KMS-11 (cell line): ENCODE results near the gene PLEKHB2.

Experiments used
- H2AFZ ChIP-seq: fragments of 200-600 bp; sonication (generic); 2 replicates; pipeline ENCODE4 v1.6.1; 2016; ENCODE audit warnings: antibody characterized with exemption, mixed run types, low read depth
- H3K27ac ChIP-seq: fragments of 200-600 bp; sonication (generic); 2 replicates; pipeline ENCODE4 v1.6.1; 2016; ENCODE audit warnings: mild to moderate bottlenecking, mixed run types
- H3K27me3 ChIP-seq: fragments of 200-600 bp; sonication (generic); 2 replicates; pipeline ENCODE4 v1.6.1; 2017; ENCODE audit warnings: mild to moderate bottlenecking, low read depth, mixed run types, moderate library complexity; ENCODE audit not compliant: insufficient read depth
- H3K36me3 ChIP-seq: fragments of 200-600 bp; sonication (generic); 2 replicates; pipeline ENCODE4 v1.6.1; 2017; ENCODE audit warnings: mild to moderate bottlenecking, mixed run types; ENCODE audit not compliant: insufficient read depth
- H3K4me1 ChIP-seq: fragments of 200-600 bp; sonication (generic); 2 replicates; pipeline ENCODE4 v1.6.1; 2016; ENCODE audit warnings: mild to moderate bottlenecking, low read depth, mixed run types; ENCODE audit not compliant: poor library complexity, severe bottlenecking
- H3K4me2 ChIP-seq: fragments of 200-600 bp; sonication (generic); 2 replicates; pipeline ENCODE4 v1.7.0; 2016; ENCODE audit warnings: mild to moderate bottlenecking, mixed run types
- H3K4me3 ChIP-seq: fragments of 200-600 bp; sonication (generic); IDR thresholded peaks from 2 replicates; pipeline ENCODE4 v1.6.1; 2017; ENCODE audit warnings: low read depth, low read length, mixed read lengths; ENCODE audit not compliant: insufficient read depth
- H3K79me2 ChIP-seq: fragments of 200-600 bp; sonication (generic); 2 replicates; pipeline ENCODE4 v1.6.1; 2016; ENCODE audit warnings: low read depth, mixed run types; ENCODE audit not compliant: insufficient read depth
- H3K9ac ChIP-seq: fragments of 200-600 bp; sonication (generic); 2 replicates; pipeline ENCODE4 v1.6.1; 2016; ENCODE audit warnings: mild to moderate bottlenecking, mixed run types
- H4K20me1 ChIP-seq: fragments of 200-600 bp; sonication (generic); 2 replicates; pipeline ENCODE4 v1.6.1; 2016; ENCODE audit warnings: mild to moderate bottlenecking, mixed run types; ENCODE audit not compliant: insufficient read depth
- CTCF ChIP-seq: fragments of 200-600 bp; sonication (generic); conservative IDR thresholded peaks from 2 replicates; pipeline ENCODE4 v1.6.1; 2017; ENCODE audit warnings: low read depth, mild to moderate bottlenecking, antibody characterized with exemption, low read length, moderate library complexity, mixed read lengths

The PLEKHB2 gene

GRCh38 chr2:131120815-131121317, 15.7 kb downstream of the PLEKHB2 start:
- no peak for TF ChIP-seq CTCF
- H4K20me1 ChIP-seq: 0 out of 2 replicates have a peak, but pooled peaks cover 3% of the 10 kb centered on the region
- peaks cover 6% of the 10 kb centered on the region; the same call in 1 of the 2 replicates for H3K36me3 ChIP-seq
- H3K27me3 ChIP-seq: no peaks in the 10 kb centered on the region
- no peak overlapping the region for H3K4me2 ChIP-seq
- peaks cover 56% of the 10 kb centered on the region for H3K79me2 ChIP-seq
- H2AFZ ChIP-seq: no peak overlapping the region
- H3K4me1 ChIP-seq: no peaks in the 10 kb centered on the region
- H3K4me3 ChIP-seq: no peak overlapping the region
- H3K27ac ChIP-seq: no peak overlapping the region
- H3K9ac ChIP-seq: no peak overlapping the region

GRCh38 chr2:131121464-131121863, 16.3 kb downstream of the PLEKHB2 start:
- Histone ChIP-seq H2AFZ (no peak overlapping the region), H3K79me2 (peaks cover 50% of the 10 kb centered on the region), H3K4me2 (no peak overlapping the region), H3K4me1 (no peaks in the 10 kb centered on the region), H3K36me3 (peaks cover 6% of the 10 kb centered on the region; the same call in 1 of the 2 replicates), H4K20me1 (0 out of 2 replicates have a peak, but pooled peaks cover 3% of the 10 kb centered on the region), H3K27ac (no peak overlapping the region), H3K4me3 (no peak overlapping the region), H3K9ac (no peak overlapping the region), H3K27me3 (no peaks in the 10 kb centered on the region)
- TF ChIP-seq CTCF: no peak

GRCh38 chr2:131122496-131122895, 17.4 kb downstream of the PLEKHB2 start:
- Histone ChIP-seq H2AFZ (no peak overlapping the region), H4K20me1 (0 out of 2 replicates have a peak, but pooled peaks cover 2% of the 10 kb centered on the region), H3K27me3 (no peaks in the 10 kb centered on the region), H3K4me3 (no peak overlapping the region), H3K36me3 (peaks cover 6% of the 10 kb centered on the region; the same call in 1 of the 2 replicates), H3K27ac (no peak overlapping the region), H3K79me2 (peaks cover 42% of the 10 kb centered on the region), H3K9ac (no peak overlapping the region), H3K4me1 (no peaks in the 10 kb centered on the region), H3K4me2 (no peak overlapping the region)
- TF ChIP-seq CTCF: no peak

GRCh38 chr2:131123192-131123591, 18.1 kb downstream of the PLEKHB2 start:
- H3K9ac ChIP-seq: no peak overlapping the region
- no peak overlapping the region for H3K4me3 ChIP-seq
- peaks cover 6% of the 10 kb centered on the region; the same call in 1 of the 2 replicates for H3K36me3 ChIP-seq
- no peaks in the 10 kb centered on the region for H4K20me1 ChIP-seq
- TF ChIP-seq CTCF: no peak
- H3K27me3 ChIP-seq: no peaks in the 10 kb centered on the region
- H3K79me2 ChIP-seq: peaks cover 35% of the 10 kb centered on the region
- H3K4me2 ChIP-seq: no peak overlapping the region
- H3K27ac ChIP-seq: no peak overlapping the region
- H3K4me1 ChIP-seq: no peaks in the 10 kb centered on the region
- no peak overlapping the region for H2AFZ ChIP-seq
